PFSK-1 (cell line): ENCODE measurements around the gene RET.

Source experiments
- POLR2AphosphoS5 ChIP-seq: IDR thresholded peaks from 2 replicates; pipeline ENCODE4 v1.6.1; 2012; ENCODE audit warnings: low read depth, mild to moderate bottlenecking, control low read depth, low read length, moderate library complexity
- REST ChIP-seq, 2 experiments: IDR thresholded peaks; 2 replicates each; pipeline versions ENCODE4 v1.6.1 to v1.8.0; 2011 to 2012; ENCODE audit warnings: low read depth in 2 of 2, low read length in 2 of 2, control low read depth in 1 of 2, inconsistent platforms in 1 of 2, mild to moderate bottlenecking in 1 of 2, moderate library complexity in 1 of 2; ENCODE audit not compliant: insufficient read depth in 1 of 2
- SIN3A ChIP-seq: IDR thresholded peaks from 2 replicates; pipeline ENCODE4 v1.6.1; 2012; ENCODE audit warnings: mild to moderate bottlenecking, low read length, moderate library complexity, borderline replicate concordance; ENCODE audit not compliant: insufficient read depth
- TAF1 ChIP-seq: IDR thresholded peaks from 2 replicates; pipeline ENCODE4 v1.6.1; 2012; ENCODE audit warnings: low read length, control low read depth, borderline replicate concordance; ENCODE audit not compliant: insufficient read depth

DNA sequence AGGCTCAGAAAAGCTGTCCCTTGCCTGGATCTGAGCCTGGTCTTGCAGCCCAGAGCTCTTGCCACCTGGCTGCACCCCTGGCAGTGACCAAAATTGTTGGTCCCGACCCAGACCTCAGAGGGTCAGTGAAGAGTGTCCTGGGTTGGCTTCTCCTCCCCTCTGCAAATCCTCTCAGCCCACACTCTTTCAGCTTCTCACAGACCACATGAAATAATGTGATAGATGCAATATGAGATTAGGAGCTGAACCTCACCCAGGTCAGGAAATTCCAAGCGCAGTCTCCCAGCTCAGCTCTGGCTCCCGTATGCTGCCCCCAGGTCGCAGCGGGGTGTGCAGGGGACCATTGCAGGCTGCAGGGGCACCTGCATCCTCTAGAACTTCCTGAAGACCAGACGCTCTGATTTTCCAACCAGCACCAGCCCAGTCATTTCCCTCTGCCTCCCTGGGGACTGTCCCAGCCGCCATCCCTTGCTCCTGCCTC lies 19.6 kb upstream of the RET start:
- TF ChIP-seq TAF1 (no peak), SIN3A (no peak), POLR2AphosphoS5 (no peak), REST (IDR thresholded peaks at IDR 0.05; ENCODE audit: insufficient read depth in 1 of 2, low read depth in 2 of 2, low read length in 2 of 2) (no peak)
